ENCODE results near the gene DNASE1L2. TPM values are rescaled to one million over a fixed set of nuclear protein-coding genes. Genes with fewer than 3 reads are reported as not detected.

The DNASE1L2 gene
- total and polyA plus RNA-seq, 2 donors (not counting 1 experiment from before 2014, with no cell fraction given), result 0.34 to 0.99 TPM

- Histone ChIP-seq H2AFZ (ENCODE audit: low read length) (no peak overlapping the region), H4K20me1 (ENCODE audit: control insufficient read depth, extremely low read depth, insufficient read depth, low read length) (no peaks in the 10 kb centered on the region), H3K27ac (ENCODE audit: insufficient read depth, low read length) (no peak overlapping the region), H3K9ac (ENCODE audit: insufficient read depth, low read length) (no peak overlapping the region), H3K4me2 (ENCODE audit: extremely low read depth, insufficient read depth, low read length) (peak overlapping the region; percentile 77), H3K4me3 (replicated peaks in 1 of 4; ENCODE audit: control extremely low read depth in 1 of 4, insufficient read depth in 1 of 4, low read depth in 3 of 4, low read length in 4 of 4) (peak overlapping the region; percentile 52 to 73 (median 66)), H3K79me2 (ENCODE audit: control insufficient read depth, insufficient read depth, low read length) (peaks cover 18% of the 10 kb centered on the region), H3K36me3 (ENCODE audit: control insufficient read depth, insufficient read depth, low read length) (peaks cover 19% of the 10 kb centered on the region), H3K9me3 (ENCODE audit: control insufficient read depth, insufficient read depth, low read depth, low read length) (no peaks in the 10 kb centered on the region), H3K4me1 (ENCODE audit: control insufficient read depth, extremely low read depth, insufficient read depth, low read length) (peaks cover 7% of the 10 kb centered on the region), H3K27me3 (ENCODE audit: control insufficient read depth, insufficient read depth, low read length) (no peaks in the 10 kb centered on the region)
- no peak for DNase-seq (ENCODE audit: low read depth in 2 of 2)
- no peak for TF ChIP-seq EZH2 (IDR thresholded peaks at IDR 0.05; ENCODE audit: low read length, missing control alignments)
- no peak for TF ChIP-seq CTCF (conservative IDR thresholded peaks at IDR 0.05 in 1 of 2, IDR thresholded peaks at IDR 0.05 in 1 of 2; ENCODE audit: low read depth in 1 of 2, low read length in 2 of 2)
Observed at GRCh38 chr16:2212362-2213324, 23.6 kb upstream of the DNASE1L2 start.

GRCh38 chr16:2213817-2214718, 22.2 kb upstream of the DNASE1L2 start:
- H3K27me3 ChIP-seq (ENCODE audit: control insufficient read depth, insufficient read depth, low read length), result no peaks in the 10 kb centered on the region
- peaks cover 7% of the 10 kb centered on the region for H3K4me1 ChIP-seq (ENCODE audit: control insufficient read depth, extremely low read depth, insufficient read depth, low read length)
- peak overlapping the region; percentile 81 for H2AFZ ChIP-seq (ENCODE audit: low read length)
- H3K4me3 ChIP-seq (replicated peaks in 1 of 4; ENCODE audit: control extremely low read depth in 1 of 4, insufficient read depth in 1 of 4, low read depth in 3 of 4, low read length in 4 of 4), result peak overlapping the region; percentile 52 to 73 (median 66)
- H3K9me3 ChIP-seq (ENCODE audit: control insufficient read depth, insufficient read depth, low read depth, low read length), result no peaks in the 10 kb centered on the region
- DNase-seq (ENCODE audit: low read depth in 2 of 2), result no peak
- H3K9ac ChIP-seq (ENCODE audit: insufficient read depth, low read length), result peak overlapping the region; percentile 75
- TF ChIP-seq CTCF (conservative IDR thresholded peaks at IDR 0.05 in 1 of 2, IDR thresholded peaks at IDR 0.05 in 1 of 2; ENCODE audit: low read depth in 1 of 2, low read length in 2 of 2), result no peak
- no peak for TF ChIP-seq EZH2 (IDR thresholded peaks at IDR 0.05; ENCODE audit: low read length, missing control alignments)
- peaks cover 18% of the 10 kb centered on the region for H3K79me2 ChIP-seq (ENCODE audit: control insufficient read depth, insufficient read depth, low read length)
- H3K4me2 ChIP-seq (ENCODE audit: extremely low read depth, insufficient read depth, low read length), result peak overlapping the region; percentile 77
- H4K20me1 ChIP-seq (ENCODE audit: control insufficient read depth, extremely low read depth, insufficient read depth, low read length), result no peaks in the 10 kb centered on the region
- peaks cover 9% of the 10 kb centered on the region for H3K36me3 ChIP-seq (ENCODE audit: control insufficient read depth, insufficient read depth, low read length)
- H3K27ac ChIP-seq (ENCODE audit: insufficient read depth, low read length), result peak overlapping the region; percentile 69

GRCh38 chr16:2214719-2214968, 21.6 kb upstream of the DNASE1L2 start, which contains the start of gene PGP:
Gene PGP (minus strand): TSS chr16:2214840. CDS start chr16:2214777, 63 bp downstream.
- peak within 1 kb of the TSS; percentile 99 for H3K4me2 ChIP-seq (ENCODE audit: extremely low read depth, insufficient read depth, low read length)
- H2AFZ ChIP-seq (ENCODE audit: low read length), result peak within 1 kb of the TSS; percentile 96
- H3K9ac ChIP-seq (ENCODE audit: insufficient read depth, low read length), result peak within 1 kb of the TSS; percentile 84
- no peaks in the 10 kb centered on the region for H3K27me3 ChIP-seq (ENCODE audit: control insufficient read depth, insufficient read depth, low read length)
- no peak for DNase-seq (ENCODE audit: low read depth in 2 of 2)
- H3K27ac ChIP-seq (ENCODE audit: insufficient read depth, low read length), result peak within 1 kb of the TSS; percentile 98
- H3K9me3 ChIP-seq (ENCODE audit: control insufficient read depth, insufficient read depth, low read depth, low read length), result no peaks in the 10 kb centered on the region
- TF ChIP-seq EZH2 (IDR thresholded peaks at IDR 0.05; ENCODE audit: low read length, missing control alignments), result no peak
- no peak for TF ChIP-seq CTCF (conservative IDR thresholded peaks at IDR 0.05 in 1 of 2, IDR thresholded peaks at IDR 0.05 in 1 of 2; ENCODE audit: low read depth in 1 of 2, low read length in 2 of 2)
- H3K4me3 ChIP-seq (replicated peaks in 1 of 4; ENCODE audit: control extremely low read depth in 1 of 4, insufficient read depth in 1 of 4, low read depth in 3 of 4, low read length in 4 of 4), result peak within 1 kb of the TSS; percentile 76 to 86 (median 80)
- peaks cover 5% of the 10 kb centered on the region for H3K36me3 ChIP-seq (ENCODE audit: control insufficient read depth, insufficient read depth, low read length)
- peaks cover 7% of the 10 kb centered on the region for H3K4me1 ChIP-seq (ENCODE audit: control insufficient read depth, extremely low read depth, insufficient read depth, low read length)
- H3K79me2 ChIP-seq (ENCODE audit: control insufficient read depth, insufficient read depth, low read length), result peaks cover 18% of the 10 kb centered on the region
- H4K20me1 ChIP-seq (ENCODE audit: control insufficient read depth, extremely low read depth, insufficient read depth, low read length), result no peaks in the 10 kb centered on the region

Measured in fibroblast of lung (primary cell).